COR-L47 (cell line): ENCODE results near the gene THAP11.
A peak's percentile ranks its signal among the peaks of the same experiment; 100 is the strongest.
"Not testable (repeated sequence)": the region's sequence is repeated elsewhere in the genome, so short reads cannot be mapped to it uniquely, and the experiment has no call there.

Source experiments
- DNase-seq: peaks from one replicate; lab custom pipeline; 2025; lab: John Stamatoyannopoulos, UW

The THAP11 gene

GRCh38 chr16:67862623-67863583 lies 20.8 kb downstream of the THAP11 start:
- DNase-seq, result no peak

- DNase-seq, result not testable (repeated sequence)
These were observed 21.9 kb downstream of the THAP11 start for GRCh38 chr16:67864044-67864443.

- DNase-seq, result no peak
These were observed 22.5 kb downstream of the THAP11 start for GRCh38 chr16:67864594-67864993.

- DNase-seq, result peak; percentile 44
These were observed 23.2 kb downstream of the THAP11 start for GRCh38 chr16:67865318-67865717.

GRCh38 chr16:67868290-67868689 lies 26.2 kb downstream of the THAP11 start:
- DNase-seq, result no peak

GRCh38 chr16:67869653-67870052 lies 27.5 kb downstream of the THAP11 start:
- no peak for DNase-seq

- no peak for DNase-seq
These were observed 29.1 kb downstream of the THAP11 start for GRCh38 chr16:67871256-67871655.

- no peak for DNase-seq
These were observed 30.1 kb downstream of the THAP11 start for GRCh38 chr16:67872131-67872630.

- DNase-seq, result peak; percentile 62
These were observed 30.7 kb downstream of the THAP11 start, which contains the start of gene EDC4 for GRCh38 chr16:67872631-67873434. Gene EDC4, plus strand, starts transcription at chr16:67873052. Its CDS starts 210 bp downstream, at chr16:67873262.

- DNase-seq, result no peak
These were observed 31.6 kb downstream of the THAP11 start for GRCh38 chr16:67873435-67874370.

- no peak for DNase-seq
These were observed 32.3 kb downstream of the THAP11 start for GRCh38 chr16:67874372-67874771.

GRCh38 chr16:67877064-67877463 lies 34.9 kb downstream of the THAP11 start:
- DNase-seq, result no peak

- no peak for DNase-seq
These were observed 36.1 kb downstream of the THAP11 start for GRCh38 chr16:67878232-67878631.

GRCh38 chr16:67878846-67879245 lies 36.7 kb downstream of the THAP11 start:
- DNase-seq, result no peak

GRCh38 chr16:67879462-67879861 lies 37.3 kb downstream of the THAP11 start:
- no peak for DNase-seq

- DNase-seq, result no peak
These were observed 37.8 kb downstream of the THAP11 start for GRCh38 chr16:67879936-67880335.

GRCh38 chr16:67880584-67880983 lies 38.5 kb downstream of the THAP11 start:
- DNase-seq, result no peak

GRCh38 chr16:67881621-67882161 lies 39.6 kb downstream of the THAP11 start:
- DNase-seq, result no peak

- no peak for DNase-seq
These were observed 40.4 kb downstream of the THAP11 start for GRCh38 chr16:67882374-67883145.

GRCh38 chr16:67883146-67883871 lies 41.2 kb downstream of the THAP11 start:
- DNase-seq, result no peak
